Ishikawa (cell line): ENCODE measurements around the gene NEXN.

Experiments
- CEBPB ChIP-seq: IDR thresholded peaks from 2 replicates; pipeline ENCODE4 v1.6.1; 2012
- CREB1 ChIP-seq: IDR thresholded peaks from 2 replicates; pipeline ENCODE4 v1.6.1; 2012; ENCODE audit warnings: low read depth
- EGR1 ChIP-seq: IDR thresholded peaks from 2 replicates; pipeline ENCODE4 v1.6.1; 2012
- FOXM1 ChIP-seq: IDR thresholded peaks from 2 replicates; pipeline ENCODE4 v1.6.1; 2012; ENCODE audit warnings: low read depth, borderline replicate concordance
- RAD21 ChIP-seq: IDR thresholded peaks from 2 replicates; pipeline ENCODE4 v1.6.1; 2012; ENCODE audit warnings: low read depth
- TCF12 ChIP-seq: IDR thresholded peaks from 2 replicates; pipeline ENCODE4 v1.6.1; 2012; ENCODE audit warnings: low read depth
- TF ChIP-seq, protein P1 (sequence below): IDR thresholded peaks from 2 replicates; pipeline ENCODE4 v1.6.1; 2012; ENCODE audit warnings: low read depth, mild to moderate bottlenecking
- TF ChIP-seq, protein P2 (sequence below): IDR thresholded peaks from 2 replicates; pipeline ENCODE4 v1.6.1; 2012

DNA sequence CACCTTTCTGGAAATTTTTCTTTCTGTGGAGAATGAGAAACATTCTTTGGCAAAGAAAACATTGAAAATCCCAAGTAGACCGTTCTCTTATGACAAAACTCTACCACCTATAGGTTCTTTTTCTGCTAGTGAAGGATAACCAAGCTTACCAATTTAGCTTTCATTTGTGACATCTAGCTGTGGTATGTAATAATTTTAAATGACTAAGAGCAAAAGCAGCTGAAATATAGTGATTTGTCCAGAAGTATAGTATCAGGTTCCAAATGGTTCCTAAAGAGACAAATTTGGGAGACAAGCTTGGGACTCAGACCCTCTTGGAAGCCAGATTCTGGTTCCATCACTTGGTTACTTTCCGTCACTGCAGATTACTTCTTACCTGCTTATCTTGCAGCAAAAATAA, 66.1 kb downstream of the NEXN start:
- TF ChIP-seq, protein P1, sequence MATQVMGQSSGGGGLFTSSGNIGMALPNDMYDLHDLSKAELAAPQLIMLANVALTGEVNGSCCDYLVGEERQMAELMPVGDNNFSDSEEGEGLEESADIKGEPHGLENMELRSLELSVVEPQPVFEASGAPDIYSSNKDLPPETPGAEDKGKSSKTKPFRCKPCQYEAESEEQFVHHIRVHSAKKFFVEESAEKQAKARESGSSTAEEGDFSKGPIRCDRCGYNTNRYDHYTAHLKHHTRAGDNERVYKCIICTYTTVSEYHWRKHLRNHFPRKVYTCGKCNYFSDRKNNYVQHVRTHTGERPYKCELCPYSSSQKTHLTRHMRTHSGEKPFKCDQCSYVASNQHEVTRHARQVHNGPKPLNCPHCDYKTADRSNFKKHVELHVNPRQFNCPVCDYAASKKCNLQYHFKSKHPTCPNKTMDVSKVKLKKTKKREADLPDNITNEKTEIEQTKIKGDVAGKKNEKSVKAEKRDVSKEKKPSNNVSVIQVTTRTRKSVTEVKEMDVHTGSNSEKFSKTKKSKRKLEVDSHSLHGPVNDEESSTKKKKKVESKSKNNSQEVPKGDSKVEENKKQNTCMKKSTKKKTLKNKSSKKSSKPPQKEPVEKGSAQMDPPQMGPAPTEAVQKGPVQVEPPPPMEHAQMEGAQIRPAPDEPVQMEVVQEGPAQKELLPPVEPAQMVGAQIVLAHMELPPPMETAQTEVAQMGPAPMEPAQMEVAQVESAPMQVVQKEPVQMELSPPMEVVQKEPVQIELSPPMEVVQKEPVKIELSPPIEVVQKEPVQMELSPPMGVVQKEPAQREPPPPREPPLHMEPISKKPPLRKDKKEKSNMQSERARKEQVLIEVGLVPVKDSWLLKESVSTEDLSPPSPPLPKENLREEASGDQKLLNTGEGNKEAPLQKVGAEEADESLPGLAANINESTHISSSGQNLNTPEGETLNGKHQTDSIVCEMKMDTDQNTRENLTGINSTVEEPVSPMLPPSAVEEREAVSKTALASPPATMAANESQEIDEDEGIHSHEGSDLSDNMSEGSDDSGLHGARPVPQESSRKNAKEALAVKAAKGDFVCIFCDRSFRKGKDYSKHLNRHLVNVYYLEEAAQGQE = no peak
- TF ChIP-seq TCF12 (no peak), RAD21 (no peak), CREB1 (no peak), FOXM1 (no peak), CEBPB (no peak), EGR1 (no peak)
- TF ChIP-seq, protein P2, sequence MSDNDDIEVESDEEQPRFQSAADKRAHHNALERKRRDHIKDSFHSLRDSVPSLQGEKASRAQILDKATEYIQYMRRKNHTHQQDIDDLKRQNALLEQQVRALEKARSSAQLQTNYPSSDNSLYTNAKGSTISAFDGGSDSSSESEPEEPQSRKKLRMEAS = no peak
